ENCODE measurements around the gene STXBP6. TPM values are rescaled to one million over a fixed set of nuclear protein-coding genes. Genes with fewer than 3 reads are reported as not detected.
A peak's percentile ranks its signal among the peaks of the same experiment; 100 is the strongest.

The STXBP6 gene
- total and polyA plus RNA-seq, 10 of the 15 experiments (the other 5 are each of a cell fraction or from before 2014, with no cell fraction given), result 1.2 to 47.3 (median 1.9) TPM

- H3K27ac ChIP-seq (ENCODE audit: control insufficient read depth, insufficient read depth), result no peak overlapping the region
- H3K79me2 ChIP-seq (ENCODE audit: control insufficient read depth, insufficient read depth, low read length), result no peaks in the 10 kb centered on the region
- DNase-seq (ENCODE audit: low read depth, low spot score), result no peak
- 30% methylated on average over 4 of the region's 4 CpGs for WGBS (ENCODE audit: insufficient coverage, insufficient replicate concordance, low lambda C conversion rate, missing lambda C conversion rate)
- FAIRE-seq, result no peak
- POLR2A ChIA-PET, result interaction anchor here (1.1 to 1.3 kb wide), 2 partner anchors 9 to 14 kb away, joined by 3 to 4 read pairs; no protein-coding TSS in a partner anchor
- TF ChIP-seq, protein P1, sequence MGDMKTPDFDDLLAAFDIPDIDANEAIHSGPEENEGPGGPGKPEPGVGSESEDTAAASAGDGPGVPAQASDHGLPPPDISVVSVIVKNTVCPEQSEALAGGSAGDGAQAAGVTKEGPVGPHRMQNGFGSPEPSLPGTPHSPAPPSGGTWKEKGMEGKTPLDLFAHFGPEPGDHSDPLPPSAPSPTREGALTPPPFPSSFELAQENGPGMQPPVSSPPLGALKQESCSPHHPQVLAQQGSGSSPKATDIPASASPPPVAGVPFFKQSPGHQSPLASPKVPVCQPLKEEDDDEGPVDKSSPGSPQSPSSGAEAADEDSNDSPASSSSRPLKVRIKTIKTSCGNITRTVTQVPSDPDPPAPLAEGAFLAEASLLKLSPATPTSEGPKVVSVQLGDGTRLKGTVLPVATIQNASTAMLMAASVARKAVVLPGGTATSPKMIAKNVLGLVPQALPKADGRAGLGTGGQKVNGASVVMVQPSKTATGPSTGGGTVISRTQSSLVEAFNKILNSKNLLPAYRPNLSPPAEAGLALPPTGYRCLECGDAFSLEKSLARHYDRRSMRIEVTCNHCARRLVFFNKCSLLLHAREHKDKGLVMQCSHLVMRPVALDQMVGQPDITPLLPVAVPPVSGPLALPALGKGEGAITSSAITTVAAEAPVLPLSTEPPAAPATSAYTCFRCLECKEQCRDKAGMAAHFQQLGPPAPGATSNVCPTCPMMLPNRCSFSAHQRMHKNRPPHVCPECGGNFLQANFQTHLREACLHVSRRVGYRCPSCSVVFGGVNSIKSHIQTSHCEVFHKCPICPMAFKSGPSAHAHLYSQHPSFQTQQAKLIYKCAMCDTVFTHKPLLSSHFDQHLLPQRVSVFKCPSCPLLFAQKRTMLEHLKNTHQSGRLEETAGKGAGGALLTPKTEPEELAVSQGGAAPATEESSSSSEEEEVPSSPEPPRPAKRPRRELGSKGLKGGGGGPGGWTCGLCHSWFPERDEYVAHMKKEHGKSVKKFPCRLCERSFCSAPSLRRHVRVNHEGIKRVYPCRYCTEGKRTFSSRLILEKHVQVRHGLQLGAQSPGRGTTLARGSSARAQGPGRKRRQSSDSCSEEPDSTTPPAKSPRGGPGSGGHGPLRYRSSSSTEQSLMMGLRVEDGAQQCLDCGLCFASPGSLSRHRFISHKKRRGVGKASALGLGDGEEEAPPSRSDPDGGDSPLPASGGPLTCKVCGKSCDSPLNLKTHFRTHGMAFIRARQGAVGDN (IDR thresholded peaks at IDR 0.05), result peak; percentile 77
- no peak for TF ChIP-seq RELA (IDR thresholded peaks at IDR 0.05; ENCODE audit: borderline replicate concordance, partially characterized antibody)
- RAD21 ChIA-PET (ENCODE audit: unreplicated experiment), result interaction anchor here (1.3 to 2.9 kb wide), 4 partner anchors 11 to 58 kb away, joined by 4 to 10 read pairs (median 6); no protein-coding TSS in a partner anchor
- SMC1A ChIA-PET (ENCODE audit: uncharacterized antibody, unreplicated experiment), result interaction anchor here (0.8 to 2.3 kb wide), 19 partner anchors 10 to 154 kb away, joined by 3 to 8 read pairs (median 4); no protein-coding TSS in a partner anchor
- intact Hi-C loops (cut with micrococcal nuclease; ENCODE audit: unreplicated experiment) (no loop called here), in situ Hi-C loops (cut with MboI) (no loop called here)
- H3K9me3 ChIP-seq (replicated peaks; ENCODE audit: control insufficient read depth, insufficient read depth, low read length), result 0 out of 3 replicates have a peak, but pooled peaks cover 1% of the 10 kb centered on the region
- no peaks in the 10 kb centered on the region for H3K27me3 ChIP-seq (replicated peaks in 1 of 2; ENCODE audit: control insufficient read depth in 2 of 2, insufficient read depth in 2 of 2, low read length in 1 of 2)
- no peak overlapping the region for H3K4me2 ChIP-seq (ENCODE audit: control insufficient read depth, insufficient read depth)
- no peaks in the 10 kb centered on the region for H3K4me1 ChIP-seq (ENCODE audit: control insufficient read depth, insufficient read depth, low read length)
- H3K4me3 ChIP-seq, result no peak overlapping the region
- no peaks in the 10 kb centered on the region for H4K20me1 ChIP-seq (ENCODE audit: control insufficient read depth, insufficient read depth)
- CTCF ChIA-PET, result interaction anchor here (0.6 to 2.3 kb wide), 6 partner anchors 10 to 35 kb away, joined by 3 to 12 read pairs (median 4); no protein-coding TSS in a partner anchor
- peak; percentile 55 for ATAC-seq
- BruUV-seq (replicated peaks), result no TSS peak
- no peak overlapping the region for H2AFZ ChIP-seq (ENCODE audit: control insufficient read depth, low read depth, low read length)
- no peak overlapping the region for H3K9ac ChIP-seq (ENCODE audit: control insufficient read depth, insufficient read depth, low read length)
- no peaks in the 10 kb centered on the region for H3K36me3 ChIP-seq (ENCODE audit: control insufficient read depth in 2 of 2, insufficient read depth in 2 of 2, low read length in 1 of 2)
These were observed 154.3 kb downstream of the STXBP6 start for GRCh38 chr14:24895622-24896021.
